ENCODE measurements around the gene MYADML2. TPM values are rescaled to one million over a fixed set of nuclear protein-coding genes. Genes with fewer than 3 reads are reported as not detected.

MYADML2 gene
- total RNA-seq, 1 experiment from 2014 or later: 0.46 TPM

DNA sequence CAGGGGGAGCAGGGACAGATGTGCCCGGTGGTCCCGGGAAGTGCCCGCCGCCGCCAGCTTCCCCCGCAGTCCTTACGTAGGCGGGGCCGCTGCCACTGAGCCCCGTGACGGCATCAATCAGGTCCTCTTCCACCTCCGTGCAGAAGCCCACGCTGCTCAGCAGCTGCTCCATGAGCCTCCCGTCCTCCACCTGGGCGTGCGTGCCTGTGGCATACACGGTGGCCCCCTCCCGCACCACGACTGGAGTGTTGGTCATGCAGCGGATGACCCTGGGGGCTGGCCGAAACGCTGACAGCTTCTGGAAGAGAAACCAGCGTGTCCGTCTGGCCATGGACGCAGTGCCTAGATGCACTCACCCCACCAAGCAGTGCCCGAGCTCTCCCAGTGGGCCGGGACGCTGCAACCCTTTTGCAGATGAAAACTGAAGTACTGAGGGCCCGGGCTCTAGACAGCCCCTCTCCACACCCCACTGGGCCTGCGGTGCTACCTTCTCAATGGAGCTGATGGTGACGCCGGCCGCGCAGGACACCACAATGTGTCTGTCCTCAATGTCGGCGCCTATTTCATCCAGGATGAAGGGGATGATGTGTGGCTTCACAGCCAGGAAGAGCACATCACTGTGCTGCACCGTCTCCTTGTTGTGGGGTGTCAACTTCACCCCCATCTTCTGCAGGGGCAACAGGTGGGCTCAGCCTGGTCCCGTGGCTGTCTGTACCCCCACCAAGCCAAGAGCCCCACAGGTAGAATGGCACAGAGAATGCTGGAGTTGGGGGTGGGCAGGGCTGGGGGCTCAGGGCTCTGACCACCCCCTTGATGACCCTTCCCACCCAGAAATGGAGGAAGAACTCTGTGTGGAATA is 12.0 kb downstream of the MYADML2 start:
- ChIA-PET POLR2A (interaction anchor here (1.0 kb wide), 1 partner anchor 143 kb away, joined by 3 read pairs; no protein-coding TSS in a partner anchor), CTCF (interaction anchor here (0.7 to 1.4 kb wide), 2 partner anchors 85 to 96 kb away, joined by 5 read pairs; partner anchors contain the start of gene RAC3)
- ATAC-seq: no peak
- Mint-ChIP-seq H3K27ac (no peak overlapping the region), H3K36me3 (peaks cover 10% of the 10 kb centered on the region; the same call in 1 of the 2 replicates), H3K27me3 (ENCODE audit: low read depth) (peaks cover 5% of the 10 kb centered on the region), H3K4me3 (peak overlapping the region; percentile 88), H3K4me1 (peaks cover 15% of the 10 kb centered on the region; the same call in 1 of the 2 replicates), H3K9me3 (no peaks in the 10 kb centered on the region)
- TF ChIP-seq SMAD4 (CRISPR knock-in tag; IDR thresholded peaks at IDR 0.05) (no peak), GTF2I (CRISPR knock-in tag; conservative IDR thresholded peaks at IDR 0.05) (no peak), FOXK1 (CRISPR knock-in tag; IDR thresholded peaks at IDR 0.05) (no peak), USF2 (CRISPR knock-in tag; IDR thresholded peaks at IDR 0.05) (no peak), FOXJ3 (CRISPR knock-in tag; IDR thresholded peaks at IDR 0.05; ENCODE audit: borderline replicate concordance) (no peak), ZNF219 (CRISPR knock-in tag; IDR thresholded peaks at IDR 0.05; ENCODE audit: borderline replicate concordance) (no peak)
- no peak for DNase-seq (ENCODE audit: low spot score)

- ChIA-PET POLR2A (interaction anchor here (0.8 to 1.5 kb wide), 3 partner anchors 11 to 143 kb away, joined by 3 to 9 read pairs (median 4); no protein-coding TSS in a partner anchor), CTCF (interaction anchor here (0.5 to 0.7 kb wide), 2 partner anchors 86 to 136 kb away, joined by 4 to 5 read pairs; no protein-coding TSS in a partner anchor)
- TF ChIP-seq, protein P1, sequence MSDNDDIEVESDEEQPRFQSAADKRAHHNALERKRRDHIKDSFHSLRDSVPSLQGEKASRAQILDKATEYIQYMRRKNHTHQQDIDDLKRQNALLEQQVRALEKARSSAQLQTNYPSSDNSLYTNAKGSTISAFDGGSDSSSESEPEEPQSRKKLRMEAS (CRISPR knock-in tag; IDR thresholded peaks at IDR 0.05): no peak
- TF ChIP-seq TP53 (CRISPR knock-in tag; IDR thresholded peaks at IDR 0.05) (no peak), NFE2L1 (CRISPR knock-in tag; IDR thresholded peaks at IDR 0.05) (no peak)
- DNase-seq (ENCODE audit: low spot score) (no peak), ATAC-seq (no peak)
- Mint-ChIP-seq H3K4me1 (peaks cover 15% of the 10 kb centered on the region; the same call in 1 of the 2 replicates), H3K36me3 (peaks cover 10% of the 10 kb centered on the region; the same call in 1 of the 2 replicates), H3K27ac (no peak overlapping the region), H3K4me3 (no peak overlapping the region), H3K27me3 (ENCODE audit: low read depth) (peaks cover 5% of the 10 kb centered on the region), H3K9me3 (no peaks in the 10 kb centered on the region)
These were observed 12.8 kb downstream of the MYADML2 start for GRCh38 chr17:81934098-81934757.

GRCh38 chr17:81933178-81933699 is 13.8 kb downstream of the MYADML2 start:
- ChIA-PET POLR2A (interaction anchor here (0.8 to 1.5 kb wide), 3 partner anchors 10 to 113 kb away, joined by 3 to 9 read pairs (median 4); no protein-coding TSS in a partner anchor), CTCF (no interaction called here)
- H3K36me3 Mint-ChIP-seq: peaks cover 10% of the 10 kb centered on the region; the same call in 1 of the 2 replicates
- no peaks in the 10 kb centered on the region for H3K9me3 Mint-ChIP-seq
- H3K4me1 Mint-ChIP-seq: peaks cover 15% of the 10 kb centered on the region; the same call in 1 of the 2 replicates
- no peak overlapping the region for H3K27ac Mint-ChIP-seq
- no peak for ATAC-seq
- H3K4me3 Mint-ChIP-seq: no peak overlapping the region
- H3K27me3 Mint-ChIP-seq (ENCODE audit: low read depth): peaks cover 8% of the 10 kb centered on the region
- TF ChIP-seq, protein P2, sequence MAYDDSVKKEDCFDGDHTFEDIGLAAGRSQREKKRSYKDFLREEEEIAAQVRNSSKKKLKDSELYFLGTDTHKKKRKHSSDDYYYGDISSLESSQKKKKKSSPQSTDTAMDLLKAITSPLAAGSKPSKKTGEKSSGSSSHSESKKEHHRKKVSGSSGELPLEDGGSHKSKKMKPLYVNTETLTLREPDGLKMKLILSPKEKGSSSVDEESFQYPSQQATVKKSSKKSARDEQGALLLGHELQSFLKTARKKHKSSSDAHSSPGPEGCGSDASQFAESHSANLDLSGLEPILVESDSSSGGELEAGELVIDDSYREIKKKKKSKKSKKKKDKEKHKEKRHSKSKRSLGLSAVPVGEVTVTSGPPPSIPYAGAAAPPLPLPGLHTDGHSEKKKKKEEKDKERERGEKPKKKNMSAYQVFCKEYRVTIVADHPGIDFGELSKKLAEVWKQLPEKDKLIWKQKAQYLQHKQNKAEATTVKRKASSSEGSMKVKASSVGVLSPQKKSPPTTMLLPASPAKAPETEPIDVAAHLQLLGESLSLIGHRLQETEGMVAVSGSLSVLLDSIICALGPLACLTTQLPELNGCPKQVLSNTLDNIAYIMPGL (CRISPR knock-in tag; IDR thresholded peaks at IDR 0.05): peak; percentile 37; the same call in 1 of the 2 replicates
- TF ChIP-seq, protein P3, sequence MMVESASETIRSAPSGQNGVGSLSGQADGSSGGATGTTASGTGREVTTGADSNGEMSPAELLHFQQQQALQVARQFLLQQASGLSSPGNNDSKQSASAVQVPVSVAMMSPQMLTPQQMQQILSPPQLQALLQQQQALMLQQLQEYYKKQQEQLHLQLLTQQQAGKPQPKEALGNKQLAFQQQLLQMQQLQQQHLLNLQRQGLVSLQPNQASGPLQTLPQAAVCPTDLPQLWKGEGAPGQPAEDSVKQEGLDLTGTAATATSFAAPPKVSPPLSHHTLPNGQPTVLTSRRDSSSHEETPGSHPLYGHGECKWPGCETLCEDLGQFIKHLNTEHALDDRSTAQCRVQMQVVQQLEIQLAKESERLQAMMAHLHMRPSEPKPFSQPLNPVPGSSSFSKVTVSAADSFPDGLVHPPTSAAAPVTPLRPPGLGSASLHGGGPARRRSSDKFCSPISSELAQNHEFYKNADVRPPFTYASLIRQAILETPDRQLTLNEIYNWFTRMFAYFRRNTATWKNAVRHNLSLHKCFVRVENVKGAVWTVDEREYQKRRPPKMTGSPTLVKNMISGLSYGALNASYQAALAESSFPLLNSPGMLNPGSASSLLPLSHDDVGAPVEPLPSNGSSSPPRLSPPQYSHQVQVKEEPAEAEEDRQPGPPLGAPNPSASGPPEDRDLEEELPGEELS (CRISPR knock-in tag; IDR thresholded peaks at IDR 0.05): no peak
- no peak for TF ChIP-seq ZNF532 (CRISPR knock-in tag; IDR thresholded peaks at IDR 0.05; ENCODE audit: borderline replicate concordance)
- TF ChIP-seq FOXJ3 (CRISPR knock-in tag; IDR thresholded peaks at IDR 0.05; ENCODE audit: borderline replicate concordance): no peak
- DNase-seq (ENCODE audit: low spot score): no peak
